Putamen (tissue), 1 donor: ENCODE measurements around the gene KIAA1671.

Experiments used
- DNase-seq: peaks from one replicate; pipeline ENCODE4 v3.0.0-alpha.2; 2016; ENCODE audit warnings: low spot score

Gene KIAA1671

GRCh38 chr22:25114369-25115362 lies 162.2 kb downstream of the KIAA1671 start:
- DNase-seq = no peak

- no peak for DNase-seq
These were observed 167.1 kb downstream of the KIAA1671 start for GRCh38 chr22:25119609-25120008.

GRCh38 chr22:25120093-25120561 lies 167.6 kb downstream of the KIAA1671 start:
- no peak for DNase-seq

GRCh38 chr22:25120761-25121212 lies 168.3 kb downstream of the KIAA1671 start:
- DNase-seq = no peak

- no peak for DNase-seq
These were observed 169.7 kb downstream of the KIAA1671 start for GRCh38 chr22:25122136-25122764.

GRCh38 chr22:25123677-25124076 lies 171.2 kb downstream of the KIAA1671 start:
- DNase-seq = no peak

GRCh38 chr22:25125693-25126357 lies 173.3 kb downstream of the KIAA1671 start:
- DNase-seq = no peak

- DNase-seq = no peak
These were observed 174.0 kb downstream of the KIAA1671 start for GRCh38 chr22:25126510-25126909.

GRCh38 chr22:25127318-25127717 lies 174.8 kb downstream of the KIAA1671 start:
- DNase-seq = no peak

GRCh38 chr22:25130462-25130861 lies 177.9 kb downstream of the KIAA1671 start:
- peak; percentile 62 for DNase-seq

GRCh38 chr22:25131198-25131887 lies 178.8 kb downstream of the KIAA1671 start:
- DNase-seq = no peak

- DNase-seq = no peak
These were observed 181.5 kb downstream of the KIAA1671 start for GRCh38 chr22:25134028-25134427.

- no peak for DNase-seq
These were observed 181.9 kb downstream of the KIAA1671 start for GRCh38 chr22:25134451-25134850.

GRCh38 chr22:25136953-25137576 lies 184.5 kb downstream of the KIAA1671 start:
- no peak for DNase-seq

GRCh38 chr22:25137577-25138525 lies 185.3 kb downstream of the KIAA1671 start:
- DNase-seq = no peak

- DNase-seq = no peak
These were observed 186.5 kb downstream of the KIAA1671 start for GRCh38 chr22:25139062-25139461.

- DNase-seq = no peak
These were observed 189.6 kb downstream of the KIAA1671 start for GRCh38 chr22:25142102-25142501.

GRCh38 chr22:25143156-25144076 lies 190.9 kb downstream of the KIAA1671 start:
- DNase-seq = no peak

GRCh38 chr22:25144522-25144921 lies 192.0 kb downstream of the KIAA1671 start:
- DNase-seq = no peak
